ENCODE data around the gene PROB1. TPM values are rescaled to one million over a fixed set of nuclear protein-coding genes. Genes with fewer than 3 reads are reported as not detected.

The PROB1 gene
- total and polyA plus RNA-seq, 2 of the 13 experiments (the other 11 are each of a cell fraction or from before 2014, with no cell fraction given) = 0.69 to 1.1 TPM

- no peak for TF ChIP-seq TFDP1 (CRISPR knock-in tag; IDR thresholded peaks at IDR 0.05; ENCODE audit: borderline replicate concordance)
Observed at GRCh38 chr5:139426203-139426885, 31.4 kb upstream of the PROB1 start (continued).

- ATAC-seq (no peak), FAIRE-seq (no peak), DNase-seq (ENCODE audit: low spot score) (no peak)
- Histone ChIP-seq H3K4me1 (ENCODE audit: insufficient read depth, low read length) (no peaks in the 10 kb centered on the region), H3K9me3 (ENCODE audit: low read length) (no peaks in the 10 kb centered on the region), H3K27ac (ENCODE audit: extremely low read length, insufficient read depth, low read length) (no peak overlapping the region), H3K36me3 (replicated peaks in 1 of 2; ENCODE audit: control insufficient read depth in 1 of 2, insufficient read depth in 2 of 2, low read length in 2 of 2) (peaks cover 3 to 6% of the 10 kb centered on the region in 2 experiments; a peak in 2 of 5 replicates), H3K79me2 (ENCODE audit: insufficient read depth, low read length) (no peaks in the 10 kb centered on the region), H2AFZ (ENCODE audit: low read length) (no peak overlapping the region), H3K4me3 (replicated peaks in 1 of 3; ENCODE audit: insufficient read depth in 1 of 3, low read depth in 2 of 3, low read length in 3 of 3) (no peak overlapping the region), H3K4me2 (ENCODE audit: low read depth, low read length) (no peak overlapping the region), H3K9ac (ENCODE audit: insufficient read depth, low read depth, low read length) (no peak overlapping the region), H4K20me1 (ENCODE audit: insufficient read depth, low read length) (no peaks in the 10 kb centered on the region), H3K27me3 (ENCODE audit: control insufficient read depth in 1 of 2, insufficient read depth in 2 of 2, low read length in 2 of 2) (no peaks in the 10 kb centered on the region)
- WGBS (ENCODE audit: low lambda C conversion rate) = 98% methylated on average over 5 of the region's 5 CpGs
- in situ Hi-C loops (cut with HindIII; ENCODE audit: extremely low pct_ligation_motif_present, low pct_unique_long_range_greater_than_20kb) (no loop called here), intact Hi-C loops (cut with micrococcal nuclease; ENCODE audit: unreplicated experiment) (no loop called here)
- no TSS peak for BruUV-seq (replicated peaks)
- ChIA-PET CTCF (ENCODE audit: low intra/inter-chr PET ratio, low total read pairs) (no interaction called here), POLR2A (no interaction called here)
- TF ChIP-seq ZNF432 (CRISPR knock-in tag; IDR thresholded peaks at IDR 0.05; ENCODE audit: borderline replicate concordance) (no peak), SMARCC2 (IDR thresholded peaks at IDR 0.05) (no peak), ZNF382 (CRISPR knock-in tag; IDR thresholded peaks at IDR 0.05; ENCODE audit: borderline replicate concordance) (no peak), ZNF180 (CRISPR knock-in tag; IDR thresholded peaks at IDR 0.05; ENCODE audit: borderline replicate concordance, low read depth) (no peak), ZEB1 (IDR thresholded peaks at IDR 0.05; ENCODE audit: insufficient replicate concordance, low read depth) (no peak), ZFP37 (CRISPR knock-in tag; IDR thresholded peaks at IDR 0.05; ENCODE audit: borderline replicate concordance) (no peak), PAF1 (CRISPR knock-in tag; IDR thresholded peaks at IDR 0.05) (no peak), KDM5A (IDR thresholded peaks at IDR 0.05; ENCODE audit: borderline replicate concordance, low read length) (no peak), PATZ1 (CRISPR knock-in tag; IDR thresholded peaks at IDR 0.05) (no peak), JUNB (CRISPR knock-in tag; IDR thresholded peaks at IDR 0.05; ENCODE audit: borderline replicate concordance) (no peak), TBX3 (IDR thresholded peaks at IDR 0.05; ENCODE audit: borderline replicate concordance) (no peak), CERS6 (CRISPR knock-in tag; IDR thresholded peaks at IDR 0.05) (no peak), ZBTB46 (CRISPR knock-in tag; IDR thresholded peaks at IDR 0.05; ENCODE audit: borderline replicate concordance) (no peak), ZNF883 (CRISPR knock-in tag; IDR thresholded peaks at IDR 0.05; ENCODE audit: not compliant biosample characterization) (no peak), TEF (CRISPR knock-in tag; IDR thresholded peaks at IDR 0.05) (no peak)
Observed at GRCh38 chr5:139425497-139425896, 30.6 kb upstream of the PROB1 start.
